H1 (cell line): ENCODE measurements around the gene VWA3B. TPM values are rescaled to one million over a fixed set of nuclear protein-coding genes. Genes with fewer than 3 reads are reported as not detected.

ENCODE experiments used
- CTCF ChIA-PET: fragments of 300-600 bp; sonication (Branson Sonifier 250); formaldehyde crosslinking; loops from one replicate; lab custom pipeline; 2021; ENCODE audit not compliant: partially characterized antibody; lab: Charles Lee
- POLR2A ChIA-PET: fragments of 300-600 bp; sonication (Branson Sonifier 250); formaldehyde crosslinking; loops from one replicate; lab custom pipeline; 2021; ENCODE audit warnings: inconsistent platforms; ENCODE audit not compliant: partially characterized antibody; lab: Charles Lee
- DNase-seq, 2 experiments: peaks; one replicate each; pipeline versions ENCODE4 v3.0.0 to v3.0.0-alpha.2; 2010 to 2022; ENCODE audit warnings: low spot score in 2 of 2, low read depth in 1 of 2, mixed read lengths in 1 of 2
- FAIRE-seq: peaks from 2 replicates; lab custom pipeline; 2011; peaks lifted over from hg19 to GRCh38; lab: Jason Lieb, UNC
- H2AFZ ChIP-seq: 2 replicates; pipeline ENCODE4 v1.8.1; 2012; ENCODE audit warnings: low read length, inconsistent platforms
- H2AK5ac ChIP-seq: 2 replicates; pipeline ENCODE4 v1.6.1; 2013; ENCODE audit warnings: low read depth, low read length
- H2BK120ac ChIP-seq: replicated peaks from 2 replicates; pipeline ENCODE3; 2013; ENCODE audit warnings: low read depth, low read length, inconsistent platforms
- H2BK12ac ChIP-seq: 2 replicates; pipeline ENCODE4 v1.6.1; 2013; ENCODE audit warnings: low read depth, low read length
- H2BK15ac ChIP-seq: 2 replicates; pipeline ENCODE4 v1.6.1; 2013; ENCODE audit warnings: low read length
- H2BK20ac ChIP-seq: 2 replicates; pipeline ENCODE4 v1.6.1; 2013; ENCODE audit warnings: low read length
- H2BK5ac ChIP-seq: 2 replicates; pipeline ENCODE4 v1.6.1; 2013; ENCODE audit warnings: low read depth, low read length
- H3K14ac ChIP-seq: 2 replicates; pipeline ENCODE4 v1.6.1; 2013; ENCODE audit warnings: inconsistent platforms; ENCODE audit not compliant: insufficient read length
- H3K18ac ChIP-seq: 2 replicates; pipeline ENCODE4 v1.6.1; 2013; ENCODE audit warnings: low read length; ENCODE audit errors: extremely low read depth
- H3K23ac ChIP-seq: 2 replicates; pipeline ENCODE4 v1.6.1; 2013; ENCODE audit warnings: inconsistent platforms; ENCODE audit not compliant: insufficient read length
- H3K23me2 ChIP-seq: 2 replicates; pipeline ENCODE4 v1.6.1; 2013; ENCODE audit warnings: low read depth, low read length
- H3K27ac ChIP-seq: 2 replicates; pipeline ENCODE4 v1.6.1; 2011; ENCODE audit warnings: low read depth, low read length, inconsistent platforms
- H3K27me3 ChIP-seq, 4 experiments: replicated peaks in 1 of 4; 1 replicate in 1 of 4; 2 replicates in 3 of 4; pipeline versions ENCODE4 v1.6.1 to v1.8.1; 2011 to 2013; ENCODE audit warnings: low read length in 3 of 4, mild to moderate bottlenecking in 3 of 4, inconsistent platforms in 2 of 4, mixed read lengths in 2 of 4, moderate library complexity in 1 of 4; ENCODE audit not compliant: control insufficient read depth in 3 of 4, insufficient read depth in 3 of 4; ENCODE audit errors: extremely low read depth in 1 of 4
- H3K36me3 ChIP-seq, 4 experiments: 2 replicates each; pipeline versions ENCODE4 v1.6.1 to v1.8.1; 2011 to 2013; ENCODE audit warnings: mild to moderate bottlenecking in 4 of 4, low read length in 3 of 4, moderate library complexity in 2 of 4, control low read depth in 1 of 4, inconsistent platforms in 1 of 4; ENCODE audit not compliant: insufficient read depth in 4 of 4, control insufficient read depth in 2 of 4
- H3K4ac ChIP-seq: replicated peaks from 2 replicates; pipeline ENCODE3; 2013; ENCODE audit warnings: low read length, low read depth, mixed read lengths, inconsistent platforms; ENCODE audit not compliant: insufficient read length
- H3K4me1 ChIP-seq, 4 experiments: replicated peaks in 1 of 4; 1 replicate in 1 of 4; 2 replicates in 3 of 4; pipeline versions ENCODE4 v1.6.1 to v1.8.1; 2011 to 2013; ENCODE audit warnings: low read length in 3 of 4, inconsistent platforms in 2 of 4, mixed read lengths in 1 of 4; ENCODE audit not compliant: insufficient read depth in 4 of 4, control insufficient read depth in 3 of 4
- H3K4me2 ChIP-seq, 2 experiments: 2 replicates each; pipeline versions ENCODE4 v1.6.1 to v1.8.1; 2011 to 2013; ENCODE audit warnings: low read depth in 2 of 2, low read length in 2 of 2, control low read depth in 1 of 2, inconsistent platforms in 1 of 2, mild to moderate bottlenecking in 1 of 2; ENCODE audit not compliant: insufficient read depth in 1 of 2
- H3K4me3 ChIP-seq, 4 experiments: fragments of 200-600, 300-600 bp in 1 of 4; sonication (generic), shearing (Covaris generic), sonication (Bioruptor Twin) in 1 of 4; 2 replicates each; pipeline versions ENCODE4 v1.5.1 to v1.8.1; 2011 to 2016; ENCODE audit warnings: low read length in 4 of 4, low read depth in 3 of 4, control low read depth in 2 of 4, inconsistent platforms in 2 of 4, mild to moderate bottlenecking in 2 of 4, mixed read lengths in 1 of 4, moderate library complexity in 1 of 4; ENCODE audit not compliant: insufficient read depth in 2 of 4; ENCODE audit errors: extremely low read depth in 1 of 4
- H3K56ac ChIP-seq: replicated peaks from 2 replicates; pipeline ENCODE3; 2013; ENCODE audit warnings: low read depth, mild to moderate bottlenecking, mixed read lengths, low read length, inconsistent platforms; ENCODE audit not compliant: insufficient read length
- H3K79me1 ChIP-seq: 2 replicates; pipeline ENCODE4 v1.6.1; 2013; ENCODE audit warnings: low read depth, low read length, control low read depth
- H3K79me2 ChIP-seq, 2 experiments: 2 replicates each; pipeline versions ENCODE4 v1.6.1 to v1.8.1; 2012 to 2013; ENCODE audit warnings: low read length in 2 of 2, mild to moderate bottlenecking in 2 of 2, inconsistent platforms in 1 of 2; ENCODE audit not compliant: insufficient read depth in 2 of 2, control insufficient read depth in 1 of 2
- H3K9ac ChIP-seq, 4 experiments: replicated peaks in 1 of 4; 1 replicate in 1 of 4; 2 replicates in 3 of 4; pipeline versions ENCODE4 v1.6.1 to v1.8.1; 2011 to 2013; ENCODE audit warnings: low read depth in 3 of 4, low read length in 3 of 4, control low read depth in 2 of 4, mild to moderate bottlenecking in 2 of 4, moderate library complexity in 2 of 4, inconsistent platforms in 1 of 4; ENCODE audit errors: extremely low read depth in 1 of 4
- H3K9me3 ChIP-seq, 2 experiments: 2 replicates each; pipeline versions ENCODE4 v1.6.1 to v1.8.1; 2012 to 2013; ENCODE audit warnings: mild to moderate bottlenecking in 2 of 2, moderate library complexity in 2 of 2, control low read depth in 1 of 2, inconsistent platforms in 1 of 2, low read depth in 1 of 2, low read length in 1 of 2, mixed read lengths in 1 of 2; ENCODE audit not compliant: insufficient read depth in 2 of 2
- H4K20me1 ChIP-seq, 2 experiments: replicated peaks in 1 of 2; 2 replicates each; pipeline versions ENCODE3 to v1.8.1; 2011 to 2013; ENCODE audit warnings: inconsistent platforms in 2 of 2, low read length in 2 of 2, mild to moderate bottlenecking in 1 of 2; ENCODE audit not compliant: insufficient read depth in 2 of 2, control insufficient read depth in 1 of 2
- H4K5ac ChIP-seq: 2 replicates; pipeline ENCODE4 v1.6.1; 2013; ENCODE audit warnings: low read length, low read depth, mixed read lengths, inconsistent platforms; ENCODE audit not compliant: insufficient read length
- H4K8ac ChIP-seq: 2 replicates; pipeline ENCODE4 v1.8.0; 2013; ENCODE audit warnings: mild to moderate bottlenecking, moderate library complexity, low read length, inconsistent platforms; ENCODE audit not compliant: insufficient read depth; ENCODE audit errors: extremely low read depth
- H4K91ac ChIP-seq: replicated peaks from 2 replicates; pipeline ENCODE3; 2013; ENCODE audit warnings: low read length, mixed read lengths, inconsistent platforms; ENCODE audit not compliant: insufficient read length
- MAX ChIP-seq: IDR thresholded peaks from 2 replicates; pipeline ENCODE4 v1.6.1; 2012; ENCODE audit warnings: inconsistent platforms
- NRF1 ChIP-seq: IDR thresholded peaks from 2 replicates; pipeline ENCODE4 v1.6.1; 2011; ENCODE audit warnings: mild to moderate bottlenecking, low read depth, low read length, improper control_type of control experiment
- POU5F1 ChIP-seq: IDR thresholded peaks from 2 replicates; pipeline ENCODE4 v1.6.1; 2011; ENCODE audit warnings: low read depth, mild to moderate bottlenecking, low read length, moderate library complexity
- SP2 ChIP-seq: IDR thresholded peaks from 2 replicates; pipeline ENCODE4 v1.6.1; 2012; ENCODE audit warnings: mild to moderate bottlenecking, low read length, inconsistent platforms
- WGBS, 2 experiments: shearing (Covaris generic) in 1 of 2; methylation state at CpG; one replicate each; pipeline versions ENCODE4 v1.1.6 to v1.1.7; 2013 to 2015; ENCODE audit warnings: low lambda C conversion rate in 2 of 2, mixed read lengths in 2 of 2, inconsistent platforms in 1 of 2, low coverage in 1 of 2, missing lambda C conversion rate in 1 of 2; ENCODE audit not compliant: insufficient replicate concordance in 2 of 2, insufficient coverage in 1 of 2, insufficient read length in 1 of 2; ENCODE audit errors: extremely low coverage in 1 of 2, missing lambda C conversion rate in 1 of 2; 5-methylcytosine and 5-hydroxymethylcytosine counted together
- polyA plus RNA-seq, 7 experiments: library from polyadenylated mRNA; depleted of rRNA in 3 of 7; stranded (reverse) in 5 of 7; unstranded in 2 of 7; fragments of >200 nt in 5 of 7; fragments of 200-250 nt in 2 of 7; gene quantifications; 1 replicate in 5 of 7; 2 replicates in 1 of 7; 4 replicates in 1 of 7; pipeline versions ENCODE4 v1.2.1 to v1.2.3, GENCODE V29; 2011 to 2013; ENCODE audit warnings: missing spikeins in 2 of 7, mixed read lengths in 2 of 7
- total RNA-seq: library from RNA; stranded (reverse); fragmentation: NEBNext Ultra II Directional; extraction: Animal tissue kit (Norgen Biotek cat#: 25700); gene quantifications from 2 replicates; pipeline ENCODE4 v1.2.1, GENCODE V29; 2021

Gene VWA3B
- total and polyA plus RNA-seq, 2 of the 8 experiments (the other 6 are each of a cell fraction or from before 2014, with no cell fraction given) = not detected

- FAIRE-seq (no peak), DNase-seq (no peak)
- Histone ChIP-seq H3K79me2 (no peaks in the 10 kb centered on the region), H2BK12ac (no peak overlapping the region), H2AFZ (no peak overlapping the region), H4K5ac (no peak overlapping the region)
- TF ChIP-seq MAX (no peak), NRF1 (no peak), SP2 (no peak), POU5F1 (no peak)
- TF ChIP-seq, all 59 proteins: peak for 0
- WGBS, 2 experiments = 88% methylated on average over 7 of the region's 7 CpGs; no CpG with 5 or more reads in 1 of the 2 experiments
- Histone ChIP-seq H2AK5ac (no peak overlapping the region), H3K27ac (no peak overlapping the region), H3K4me2 (no peak overlapping the region), H4K8ac (no peak overlapping the region), H3K56ac (no peak overlapping the region), H2BK120ac (no peak overlapping the region), H3K4ac (no peak overlapping the region), H3K23me2 (no peaks in the 10 kb centered on the region), H4K20me1 (no peaks in the 10 kb centered on the region), H2BK15ac (no peak overlapping the region), H3K23ac (no peak overlapping the region), H3K4me1 (no peaks in the 10 kb centered on the region), H3K9me3 (peaks cover 0 to 3% of the 10 kb centered on the region in 2 experiments; a peak in 1 of 4 replicates), H3K18ac (no peak overlapping the region), H2BK5ac (no peak overlapping the region), H3K79me1 (no peaks in the 10 kb centered on the region), H3K4me3 (no peak overlapping the region), H4K91ac (no peak overlapping the region), H3K27me3 (peaks cover 0 to 1% (median 0%) of the 10 kb centered on the region in 4 experiments; a peak in 2 of 7 replicates), H3K9ac (no peak overlapping the region), H3K36me3 (no peaks in the 10 kb centered on the region), H3K14ac (no peak overlapping the region), H2BK20ac (no peak overlapping the region)
- ChIA-PET POLR2A (no interaction called here), CTCF (no interaction called here)
Observed at GRCh38 chr2:98356729-98357128, 269.8 kb downstream of the VWA3B start.
